Activated naive CD8-positive, alpha-beta T cell treated with anti-CD3 and anti-CD28 coated beads, Interleukin-2, amount 10 ng/mL, durations not matched to agents 7 days and 5 days (primary cell): ENCODE measurements around the gene HLA-B. TPM values are rescaled to one million over a fixed set of nuclear protein-coding genes. Genes with fewer than 3 reads are reported as not detected.
A peak's percentile ranks its signal among the peaks of the same experiment; 100 is the strongest.
"Not testable (repeated sequence)": the region's sequence is repeated elsewhere in the genome, so short reads cannot be mapped to it uniquely, and the experiment has no call there.

ENCODE experiments used
- ATAC-seq: fragments of 150-1000 bp; cut with Tn5 transposase; one replicate; pipeline ENCODE4 v1.10.0; 2021; ENCODE audit warnings: low read depth, moderate library complexity
- POLR2A ChIA-PET: fragments of 350-600 bp; sonication (Branson Sonifier 250); formaldehyde crosslinking; loops from one replicate; lab custom pipeline; 2021; ENCODE audit warnings: antibody characterized with exemption; lab: Charles Lee
- DNase-seq: peaks from one replicate; pipeline ENCODE4 v3.0.0; 2021
- H3K27ac Mint-ChIP-seq: one replicate; pipeline ENCODE4 v1.8.0; 2022; ENCODE audit warnings: mild to moderate bottlenecking, mixed read lengths
- H3K27me3 Mint-ChIP-seq: one replicate; pipeline ENCODE4 v1.8.0; 2022; ENCODE audit warnings: mild to moderate bottlenecking, moderate library complexity, mixed read lengths
- H3K36me3 Mint-ChIP-seq: one replicate; pipeline ENCODE4 v1.8.0; 2021; ENCODE audit warnings: mild to moderate bottlenecking, mixed read lengths
- H3K4me1 Mint-ChIP-seq: one replicate; pipeline ENCODE4 v1.8.0; 2021; ENCODE audit warnings: mixed read lengths
- H3K4me3 Mint-ChIP-seq: one replicate; pipeline ENCODE4 v1.8.0; 2022; ENCODE audit warnings: mild to moderate bottlenecking, moderate library complexity, mixed read lengths
- H3K9me3 Mint-ChIP-seq: one replicate; pipeline ENCODE4 v1.8.0; 2021; ENCODE audit warnings: mixed read lengths
- total RNA-seq, 2 experiments: library from RNA; stranded (reverse); gene quantifications; one replicate each; pipeline ENCODE4 v1.2.3, GENCODE V29; 2021

HLA-B gene
- total RNA-seq, 2 experiments from 2014 or later, result 5,415 to 5,542 TPM

GRCh38 chr6:31396422-31397152 lies 39.6 kb upstream of the HLA-B start:
- ATAC-seq (peak; percentile 67), DNase-seq (peak; percentile 85)
- H3K27ac Mint-ChIP-seq, result no peak overlapping the region
- POLR2A ChIA-PET, result no interaction called here
- H3K9me3 Mint-ChIP-seq, result no peaks in the 10 kb centered on the region
- H3K27me3 Mint-ChIP-seq, result no peaks in the 10 kb centered on the region
- H3K4me1 Mint-ChIP-seq, result peaks cover 15% of the 10 kb centered on the region
- peak overlapping the region; percentile 10 for H3K4me3 Mint-ChIP-seq
- H3K36me3 Mint-ChIP-seq, result no peaks in the 10 kb centered on the region

GRCh38 chr6:31395832-31396231 lies 38.9 kb upstream of the HLA-B start:
- POLR2A ChIA-PET, result interaction anchor here (0.6 kb wide), 1 partner anchor 316 kb away, joined by 3 read pairs; no protein-coding TSS in a partner anchor
- Mint-ChIP-seq H3K4me1 (peaks cover 11% of the 10 kb centered on the region), H3K27me3 (no peaks in the 10 kb centered on the region), H3K27ac (no peak overlapping the region), H3K9me3 (no peaks in the 10 kb centered on the region), H3K36me3 (no peaks in the 10 kb centered on the region), H3K4me3 (no peak overlapping the region)
- ATAC-seq, result no peak
- no peak for DNase-seq

GRCh38 chr6:31394381-31394780 lies 37.4 kb upstream of the HLA-B start:
- no peak overlapping the region for H3K27ac Mint-ChIP-seq
- H3K36me3 Mint-ChIP-seq, result no peaks in the 10 kb centered on the region
- DNase-seq (no peak), ATAC-seq (no peak)
- no peaks in the 10 kb centered on the region for H3K9me3 Mint-ChIP-seq
- peaks cover 13% of the 10 kb centered on the region for H3K4me1 Mint-ChIP-seq
- no peak overlapping the region for H3K4me3 Mint-ChIP-seq
- no peaks in the 10 kb centered on the region for H3K27me3 Mint-ChIP-seq
- POLR2A ChIA-PET, result interaction anchor here (1.2 kb wide), 1 partner anchor 68 kb away, joined by 3 read pairs; no protein-coding TSS in a partner anchor

GRCh38 chr6:31393932-31394331 lies 37.0 kb upstream of the HLA-B start:
- Mint-ChIP-seq H3K4me1 (peaks cover 12% of the 10 kb centered on the region), H3K27me3 (no peaks in the 10 kb centered on the region), H3K9me3 (no peaks in the 10 kb centered on the region), H3K36me3 (no peaks in the 10 kb centered on the region), H3K27ac (no peak overlapping the region), H3K4me3 (no peak overlapping the region)
- DNase-seq (no peak), ATAC-seq (no peak)
- POLR2A ChIA-PET, result no interaction called here

DNA sequence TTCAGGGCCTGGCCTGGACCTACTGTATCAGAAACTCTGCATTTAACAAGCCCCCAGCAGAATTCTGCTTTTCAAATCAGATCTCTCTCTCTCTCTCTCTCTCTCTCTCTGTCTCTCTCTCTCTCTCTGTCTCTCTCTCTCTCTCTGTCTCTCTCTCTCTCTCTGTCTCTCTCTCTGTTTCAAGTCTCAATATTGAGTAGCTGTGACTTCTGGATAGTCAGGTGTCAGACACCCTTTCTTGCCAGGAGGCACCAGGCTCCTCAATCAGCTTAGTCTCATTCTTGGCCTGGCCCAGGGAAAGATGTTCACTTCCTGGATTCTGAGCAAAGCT lies 32.8 kb upstream of the HLA-B start:
- DNase-seq, H3K4me1 Mint-ChIP-seq, H3K9me3 Mint-ChIP-seq, H3K4me3 Mint-ChIP-seq, H3K36me3 Mint-ChIP-seq, ATAC-seq, H3K27me3 Mint-ChIP-seq: not testable (repeated sequence)
- H3K27ac Mint-ChIP-seq, result peak overlapping the region; percentile 58
- POLR2A ChIA-PET, result interaction anchor here (0.6 kb wide), 1 partner anchor 94 kb away, joined by 5 read pairs; no protein-coding TSS in a partner anchor

- H3K27ac Mint-ChIP-seq, DNase-seq, H3K4me3 Mint-ChIP-seq, H3K27me3 Mint-ChIP-seq, H3K36me3 Mint-ChIP-seq, POLR2A ChIA-PET, H3K9me3 Mint-ChIP-seq, H3K4me1 Mint-ChIP-seq: not testable (repeated sequence)
- ATAC-seq, result peak; percentile 45
Observed at GRCh38 chr6:31388916-31389801, 32.2 kb upstream of the HLA-B start.

GRCh38 chr6:31386977-31387376 lies 30.0 kb upstream of the HLA-B start:
- no peak for ATAC-seq
- DNase-seq, result no peak
- peaks cover 6% of the 10 kb centered on the region for H3K4me1 Mint-ChIP-seq
- H3K4me3 Mint-ChIP-seq, result no peak overlapping the region
- peaks cover 2% of the 10 kb centered on the region for H3K27me3 Mint-ChIP-seq
- POLR2A ChIA-PET, result no interaction called here
- H3K36me3 Mint-ChIP-seq, result no peaks in the 10 kb centered on the region
- H3K9me3 Mint-ChIP-seq, result no peaks in the 10 kb centered on the region
- H3K27ac Mint-ChIP-seq, result no peak overlapping the region

- Mint-ChIP-seq H3K4me3 (no peak overlapping the region), H3K9me3 (no peaks in the 10 kb centered on the region), H3K27me3 (peaks cover 8% of the 10 kb centered on the region), H3K36me3 (no peaks in the 10 kb centered on the region), H3K27ac (no peak overlapping the region), H3K4me1 (peaks cover 6% of the 10 kb centered on the region)
- ATAC-seq (no peak), DNase-seq (no peak)
- POLR2A ChIA-PET, result no interaction called here
Observed at GRCh38 chr6:31386099-31386498, 29.1 kb upstream of the HLA-B start.

GRCh38 chr6:31385041-31385440 lies 28.1 kb upstream of the HLA-B start:
- Mint-ChIP-seq H3K9me3 (no peaks in the 10 kb centered on the region), H3K27me3 (peaks cover 10% of the 10 kb centered on the region), H3K27ac (no peak overlapping the region), H3K4me1 (peaks cover 3% of the 10 kb centered on the region), H3K4me3 (no peak overlapping the region), H3K36me3 (no peaks in the 10 kb centered on the region)
- DNase-seq, result no peak
- ATAC-seq, result no peak
- POLR2A ChIA-PET, result no interaction called here

DNA sequence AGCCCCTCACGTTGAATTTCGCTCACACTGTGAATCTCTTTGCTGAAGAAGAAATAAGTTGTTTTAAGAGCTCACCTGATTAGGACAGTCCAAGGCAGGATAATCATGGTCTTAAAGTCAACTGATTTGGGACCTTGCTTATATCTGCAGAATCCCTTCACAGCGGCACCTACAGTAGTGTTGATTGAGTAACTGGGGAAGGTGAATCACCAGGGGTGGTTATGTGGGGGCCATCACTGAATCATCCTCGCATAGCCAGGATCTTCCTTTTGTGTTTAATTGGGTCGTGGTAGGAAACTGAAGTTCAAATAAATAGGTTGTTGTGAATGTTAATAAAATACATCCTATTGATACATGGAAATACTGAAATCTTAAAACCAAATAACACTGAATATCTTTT lies 26.2 kb upstream of the HLA-B start:
- H3K27me3 Mint-ChIP-seq, result peaks cover 16% of the 10 kb centered on the region

GRCh38 chr6:31381666-31382065 lies 24.7 kb upstream of the HLA-B start:
- Mint-ChIP-seq H3K36me3 (no peaks in the 10 kb centered on the region), H3K4me3 (no peak overlapping the region), H3K9me3 (no peaks in the 10 kb centered on the region), H3K4me1 (no peaks in the 10 kb centered on the region), H3K27ac (no peak overlapping the region), H3K27me3 (peaks cover 18% of the 10 kb centered on the region)
- DNase-seq (no peak), ATAC-seq (no peak)
- POLR2A ChIA-PET, result no interaction called here

More for the DNA sequence above, 26.2 kb upstream of the HLA-B start:
- POLR2A ChIA-PET, result interaction anchor here (0.8 kb wide), 1 partner anchor 17 kb away, joined by 3 read pairs; no protein-coding TSS in a partner anchor
- Mint-ChIP-seq H3K27ac (no peak overlapping the region), H3K4me3 (no peak overlapping the region), H3K36me3 (no peaks in the 10 kb centered on the region), H3K4me1 (no peaks in the 10 kb centered on the region), H3K9me3 (no peaks in the 10 kb centered on the region)
- DNase-seq (no peak), ATAC-seq (no peak)

DNA sequence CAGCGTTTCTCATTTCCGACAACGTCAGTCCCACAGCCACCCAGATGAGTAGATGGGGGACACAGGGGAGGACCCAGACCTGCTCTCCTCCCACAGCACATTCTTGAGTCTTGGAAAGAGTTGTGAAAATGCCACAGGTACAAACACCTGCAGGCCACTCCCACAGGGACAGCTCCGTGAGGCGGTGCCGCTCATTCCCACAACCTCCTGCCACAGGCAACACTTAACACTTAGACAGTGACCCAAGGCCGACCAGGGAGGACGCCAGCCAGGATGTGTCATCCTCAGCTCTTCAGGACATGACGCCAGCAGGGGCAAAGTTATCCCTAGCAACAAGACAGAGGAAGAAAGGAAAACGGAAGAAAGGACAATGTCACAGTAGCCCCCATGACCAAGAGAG lies 22.9 kb upstream of the HLA-B start:
- Mint-ChIP-seq H3K27ac (no peak overlapping the region), H3K36me3 (no peaks in the 10 kb centered on the region), H3K4me3 (no peak overlapping the region), H3K27me3 (peaks cover 18% of the 10 kb centered on the region), H3K9me3 (no peaks in the 10 kb centered on the region), H3K4me1 (no peaks in the 10 kb centered on the region)
- POLR2A ChIA-PET, result interaction anchor here (0.7 kb wide), 1 partner anchor 21 kb away, joined by 4 read pairs; no protein-coding TSS in a partner anchor
- ATAC-seq (no peak), DNase-seq (no peak)

DNA sequence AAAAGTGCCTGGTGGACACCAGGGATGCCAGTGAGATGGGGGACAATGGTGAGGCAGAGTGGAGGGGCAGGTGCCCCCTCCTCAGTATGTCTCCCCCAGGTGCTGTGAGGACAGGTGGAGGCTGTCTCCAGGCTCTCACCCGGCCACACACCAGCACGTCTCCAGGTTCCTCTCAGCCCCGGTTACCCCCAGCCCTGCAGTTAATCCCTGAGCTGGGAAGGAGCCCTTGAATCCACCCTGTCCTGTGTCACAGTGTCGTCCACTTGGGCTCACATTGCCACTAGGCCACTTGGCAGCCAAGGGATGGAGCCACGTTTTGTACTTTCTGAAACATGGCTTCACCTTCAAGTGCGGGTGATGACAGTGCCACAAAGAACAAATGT lies 21.7 kb upstream of the HLA-B start:
- ATAC-seq, result no peak
- no peaks in the 10 kb centered on the region for H3K9me3 Mint-ChIP-seq
- POLR2A ChIA-PET, result no interaction called here
- no peaks in the 10 kb centered on the region for H3K36me3 Mint-ChIP-seq
- peaks cover 18% of the 10 kb centered on the region for H3K27me3 Mint-ChIP-seq
- H3K4me1 Mint-ChIP-seq, result no peaks in the 10 kb centered on the region
- no peak overlapping the region for H3K4me3 Mint-ChIP-seq
- no peak overlapping the region for H3K27ac Mint-ChIP-seq
- DNase-seq, result no peak
